GM12878 (cell line): Measurements from ENCODE around the gene IL33. TPM values are rescaled to one million over a fixed set of nuclear protein-coding genes. Genes with fewer than 3 reads are reported as not detected.

ENCODE experiments used
- CBFB ChIP-seq: IDR thresholded peaks from 2 replicates; pipeline ENCODE4 v1.6.1; 2016; ENCODE audit warnings: antibody characterized with exemption, low read depth
- HDAC2 ChIP-seq: fragments of 200-600 bp; sonication (generic); IDR thresholded peaks from 2 replicates; pipeline ENCODE4 v1.6.1; 2017
- MEF2A ChIP-seq: IDR thresholded peaks from 2 replicates; pipeline ENCODE4 v1.6.1; 2011; ENCODE audit warnings: low read depth, mild to moderate bottlenecking, low read length, moderate library complexity; ENCODE audit not compliant: insufficient read depth
- MTA2 ChIP-seq: fragments of 450-650 bp; IDR thresholded peaks from 2 replicates; pipeline ENCODE4 v1.6.1; 2016; ENCODE audit warnings: low read depth, mild to moderate bottlenecking, moderate library complexity
- MYC ChIP-seq: IDR thresholded peaks from 2 replicates; pipeline ENCODE4 v1.6.1; 2011; ENCODE audit warnings: mild to moderate bottlenecking, low read length, moderate library complexity, inconsistent platforms; ENCODE audit not compliant: insufficient read depth, insufficient replicate concordance, insufficient read length, severe bottlenecking
- YY1 ChIP-seq: IDR thresholded peaks from 2 replicates; pipeline ENCODE4 v1.6.1; 2011; ENCODE audit warnings: low read depth, mild to moderate bottlenecking, low read length
- ZNF384 ChIP-seq: IDR thresholded peaks from 2 replicates; pipeline ENCODE4 v1.6.1; 2012; ENCODE audit warnings: low read depth, mild to moderate bottlenecking, low read length, improper control_type of control experiment, borderline replicate concordance
- polyA plus RNA-seq, 11 experiments: library from polyadenylated mRNA; depleted of rRNA in 4 of 11; unstranded in 6 of 11; stranded (reverse) in 5 of 11; fragments of >200 nt; fragmentation: Nextera tagmentation in 4 of 11; fragmentation: Illumina TruSeq in 1 of 11; extraction: Ambion mirVana in 4 of 11; extraction: Trizol in 1 of 11; gene quantifications; 1 replicate in 1 of 11; 2 replicates in 10 of 11; pipeline versions ENCODE4 v1.2.1 to v1.2.3, GENCODE V29; 2011 to 2016; ENCODE audit warnings: inconsistent platforms in 2 of 11, missing spikeins in 2 of 11, low read depth in 1 of 11
- total RNA-seq, 4 experiments: library from RNA; depleted of rRNA in 3 of 4; stranded (reverse); fragments of >200 nt in 3 of 4; fragmentation: Illumina TruSeq in 1 of 4; extraction: Trizol in 1 of 4; gene quantifications; 2 replicates each; pipeline versions ENCODE4 v1.2.1 to v1.2.3, GENCODE V29; 2013 to 2021
- TF ChIP-seq, protein P1 (sequence below): fragments of 450-650 bp; formaldehyde crosslinking; IDR thresholded peaks from 2 replicates; pipeline ENCODE4 v1.4.0; 2020; ENCODE audit warnings: mild to moderate bottlenecking, moderate library complexity
- TF ChIP-seq, protein P2 (sequence below): IDR thresholded peaks from 2 replicates; pipeline ENCODE4 v1.6.1; 2012; ENCODE audit warnings: low read depth, low read length, improper control_type of control experiment

The IL33 gene
- total and polyA plus RNA-seq, 10 of the 15 experiments (the other 5 are each of a cell fraction or from before 2014, with no cell fraction given), result not detected

DNA sequence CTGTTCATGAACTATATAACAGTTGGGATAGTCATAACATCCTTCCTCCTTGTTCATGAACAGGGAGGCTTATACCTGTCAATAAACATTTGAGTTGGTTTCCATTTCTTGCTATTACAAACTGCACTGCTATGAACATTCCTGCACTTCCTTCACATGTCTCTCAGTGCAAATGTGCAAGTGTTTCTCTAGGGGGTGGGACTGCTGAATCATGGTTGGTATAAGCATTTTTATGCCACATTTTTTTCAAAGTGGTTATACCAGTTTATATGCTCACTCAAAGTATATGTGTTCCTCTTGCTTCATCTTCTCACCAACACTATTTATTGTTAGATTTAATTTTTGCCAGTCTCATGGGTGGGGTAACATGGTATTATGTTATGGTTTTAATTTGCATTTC is 86.8 kb downstream of the IL33 start (continued):
- TF ChIP-seq, protein P1, sequence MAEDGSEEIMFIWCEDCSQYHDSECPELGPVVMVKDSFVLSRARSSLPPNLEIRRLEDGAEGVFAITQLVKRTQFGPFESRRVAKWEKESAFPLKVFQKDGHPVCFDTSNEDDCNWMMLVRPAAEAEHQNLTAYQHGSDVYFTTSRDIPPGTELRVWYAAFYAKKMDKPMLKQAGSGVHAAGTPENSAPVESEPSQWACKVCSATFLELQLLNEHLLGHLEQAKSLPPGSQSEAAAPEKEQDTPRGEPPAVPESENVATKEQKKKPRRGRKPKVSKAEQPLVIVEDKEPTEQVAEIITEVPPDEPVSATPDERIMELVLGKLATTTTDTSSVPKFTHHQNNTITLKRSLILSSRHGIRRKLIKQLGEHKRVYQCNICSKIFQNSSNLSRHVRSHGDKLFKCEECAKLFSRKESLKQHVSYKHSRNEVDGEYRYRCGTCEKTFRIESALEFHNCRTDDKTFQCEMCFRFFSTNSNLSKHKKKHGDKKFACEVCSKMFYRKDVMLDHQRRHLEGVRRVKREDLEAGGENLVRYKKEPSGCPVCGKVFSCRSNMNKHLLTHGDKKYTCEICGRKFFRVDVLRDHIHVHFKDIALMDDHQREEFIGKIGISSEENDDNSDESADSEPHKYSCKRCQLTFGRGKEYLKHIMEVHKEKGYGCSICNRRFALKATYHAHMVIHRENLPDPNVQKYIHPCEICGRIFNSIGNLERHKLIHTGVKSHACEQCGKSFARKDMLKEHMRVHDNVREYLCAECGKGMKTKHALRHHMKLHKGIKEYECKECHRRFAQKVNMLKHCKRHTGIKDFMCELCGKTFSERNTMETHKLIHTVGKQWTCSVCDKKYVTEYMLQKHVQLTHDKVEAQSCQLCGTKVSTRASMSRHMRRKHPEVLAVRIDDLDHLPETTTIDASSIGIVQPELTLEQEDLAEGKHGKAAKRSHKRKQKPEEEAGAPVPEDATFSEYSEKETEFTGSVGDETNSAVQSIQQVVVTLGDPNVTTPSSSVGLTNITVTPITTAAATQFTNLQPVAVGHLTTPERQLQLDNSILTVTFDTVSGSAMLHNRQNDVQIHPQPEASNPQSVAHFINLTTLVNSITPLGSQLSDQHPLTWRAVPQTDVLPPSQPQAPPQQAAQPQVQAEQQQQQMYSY (CRISPR knock-in tag), result no peak
- TF ChIP-seq MTA2, result no peak
- TF ChIP-seq HDAC2, result no peak
- no peak for TF ChIP-seq MYC
- no peak for TF ChIP-seq MEF2A
- TF ChIP-seq, protein P2, sequence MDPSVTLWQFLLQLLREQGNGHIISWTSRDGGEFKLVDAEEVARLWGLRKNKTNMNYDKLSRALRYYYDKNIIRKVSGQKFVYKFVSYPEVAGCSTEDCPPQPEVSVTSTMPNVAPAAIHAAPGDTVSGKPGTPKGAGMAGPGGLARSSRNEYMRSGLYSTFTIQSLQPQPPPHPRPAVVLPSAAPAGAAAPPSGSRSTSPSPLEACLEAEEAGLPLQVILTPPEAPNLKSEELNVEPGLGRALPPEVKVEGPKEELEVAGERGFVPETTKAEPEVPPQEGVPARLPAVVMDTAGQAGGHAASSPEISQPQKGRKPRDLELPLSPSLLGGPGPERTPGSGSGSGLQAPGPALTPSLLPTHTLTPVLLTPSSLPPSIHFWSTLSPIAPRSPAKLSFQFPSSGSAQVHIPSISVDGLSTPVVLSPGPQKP, result no peak
- TF ChIP-seq YY1, result no peak
- TF ChIP-seq ZNF384, result no peak
- TF ChIP-seq CBFB, result no peak
